DMS153 treated with DMSO at 0.1 percent for 48 hours (cell line): Measurements from ENCODE around the gene ABCB4.

Experiments
- DNase-seq: peaks from one replicate; lab custom pipeline; 2025; ENCODE audit not compliant: unreplicated experiment; lab: John Stamatoyannopoulos, UW

The ABCB4 gene

DNA sequence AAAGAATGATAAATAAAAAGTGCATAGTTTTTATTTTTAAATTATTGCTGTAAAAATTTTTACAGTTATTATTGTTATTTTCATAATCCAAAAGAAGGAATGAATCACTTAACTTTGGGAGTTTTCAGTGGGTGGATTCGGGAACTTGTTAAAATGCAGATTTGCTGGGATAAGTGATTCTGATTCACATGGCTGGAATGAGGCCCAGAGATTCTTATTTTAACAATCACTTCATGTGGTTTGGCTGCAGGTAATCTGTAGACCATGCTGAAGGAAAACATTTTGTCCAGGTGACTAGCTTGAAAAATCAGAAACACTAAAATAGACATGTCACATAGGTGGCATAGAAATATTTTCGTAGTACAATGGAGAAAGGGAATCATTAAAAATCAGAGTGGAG, 116.1 kb downstream of the ABCB4 start:
- no peak for DNase-seq

GRCh38 chr7:87356448-87356847, 119.0 kb downstream of the ABCB4 start:
- DNase-seq = no peak

DNA sequence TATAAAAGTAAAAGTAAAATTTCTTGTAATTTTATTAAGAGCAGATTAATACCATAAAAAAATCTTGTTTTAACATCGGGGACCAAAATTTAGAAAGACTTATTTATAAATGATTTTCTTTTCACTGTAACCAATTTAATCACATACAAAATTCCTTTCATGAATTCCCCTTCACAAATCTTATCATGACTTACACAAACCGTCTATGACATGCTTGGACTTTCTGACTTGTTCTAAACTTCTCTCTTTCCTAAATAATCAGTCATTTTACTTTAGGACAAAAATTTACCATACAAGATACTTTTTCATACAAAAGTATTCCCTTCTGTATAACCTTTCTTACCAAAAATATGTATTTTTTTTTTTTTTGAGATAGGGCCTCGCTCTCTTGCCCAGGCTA, 120.7 kb downstream of the ABCB4 start:
- DNase-seq = no peak
